KMS-11 (cell line): Measurements from ENCODE around the gene SEPTIN12.

ENCODE experiments used
- H2AFZ ChIP-seq: fragments of 200-600 bp; sonication (generic); 2 replicates; pipeline ENCODE4 v1.6.1; 2016; ENCODE audit warnings: antibody characterized with exemption, mixed run types, low read depth
- H3K27ac ChIP-seq: fragments of 200-600 bp; sonication (generic); 2 replicates; pipeline ENCODE4 v1.6.1; 2016; ENCODE audit warnings: mild to moderate bottlenecking, mixed run types
- H3K27me3 ChIP-seq: fragments of 200-600 bp; sonication (generic); 2 replicates; pipeline ENCODE4 v1.6.1; 2017; ENCODE audit warnings: mild to moderate bottlenecking, low read depth, mixed run types, moderate library complexity; ENCODE audit not compliant: insufficient read depth
- H3K36me3 ChIP-seq: fragments of 200-600 bp; sonication (generic); 2 replicates; pipeline ENCODE4 v1.6.1; 2017; ENCODE audit warnings: mild to moderate bottlenecking, mixed run types; ENCODE audit not compliant: insufficient read depth
- H3K4me1 ChIP-seq: fragments of 200-600 bp; sonication (generic); 2 replicates; pipeline ENCODE4 v1.6.1; 2016; ENCODE audit warnings: mild to moderate bottlenecking, low read depth, mixed run types; ENCODE audit not compliant: poor library complexity, severe bottlenecking
- H3K4me2 ChIP-seq: fragments of 200-600 bp; sonication (generic); 2 replicates; pipeline ENCODE4 v1.7.0; 2016; ENCODE audit warnings: mild to moderate bottlenecking, mixed run types
- H3K4me3 ChIP-seq: fragments of 200-600 bp; sonication (generic); IDR thresholded peaks from 2 replicates; pipeline ENCODE4 v1.6.1; 2017; ENCODE audit warnings: low read depth, low read length, mixed read lengths; ENCODE audit not compliant: insufficient read depth
- H3K79me2 ChIP-seq: fragments of 200-600 bp; sonication (generic); 2 replicates; pipeline ENCODE4 v1.6.1; 2016; ENCODE audit warnings: low read depth, mixed run types; ENCODE audit not compliant: insufficient read depth
- H3K9ac ChIP-seq: fragments of 200-600 bp; sonication (generic); 2 replicates; pipeline ENCODE4 v1.6.1; 2016; ENCODE audit warnings: mild to moderate bottlenecking, mixed run types
- H4K20me1 ChIP-seq: fragments of 200-600 bp; sonication (generic); 2 replicates; pipeline ENCODE4 v1.6.1; 2016; ENCODE audit warnings: mild to moderate bottlenecking, mixed run types; ENCODE audit not compliant: insufficient read depth
- CTCF ChIP-seq: fragments of 200-600 bp; sonication (generic); conservative IDR thresholded peaks from 2 replicates; pipeline ENCODE4 v1.6.1; 2017; ENCODE audit warnings: low read depth, mild to moderate bottlenecking, antibody characterized with exemption, low read length, moderate library complexity, mixed read lengths

The SEPTIN12 gene

GRCh38 chr16:4750896-4751295 is 37.2 kb downstream of the SEPTIN12 start:
- Histone ChIP-seq H3K36me3 (no peaks in the 10 kb centered on the region), H3K79me2 (no peaks in the 10 kb centered on the region), H3K4me3 (no peak overlapping the region), H3K27me3 (no peaks in the 10 kb centered on the region), H3K4me1 (no peaks in the 10 kb centered on the region), H3K4me2 (no peak overlapping the region), H2AFZ (no peak overlapping the region), H3K27ac (no peak overlapping the region), H4K20me1 (no peaks in the 10 kb centered on the region), H3K9ac (no peak overlapping the region)
- TF ChIP-seq CTCF, result no peak

GRCh38 chr16:4749700-4750257 is 38.4 kb downstream of the SEPTIN12 start:
- H3K4me1 ChIP-seq, result no peaks in the 10 kb centered on the region
- TF ChIP-seq CTCF, result no peak
- no peak overlapping the region for H3K4me2 ChIP-seq
- H3K27me3 ChIP-seq, result no peaks in the 10 kb centered on the region
- no peaks in the 10 kb centered on the region for H4K20me1 ChIP-seq
- no peak overlapping the region for H2AFZ ChIP-seq
- no peak overlapping the region for H3K9ac ChIP-seq
- H3K4me3 ChIP-seq, result no peak overlapping the region
- no peaks in the 10 kb centered on the region for H3K36me3 ChIP-seq
- no peaks in the 10 kb centered on the region for H3K79me2 ChIP-seq
- no peak overlapping the region for H3K27ac ChIP-seq

DNA sequence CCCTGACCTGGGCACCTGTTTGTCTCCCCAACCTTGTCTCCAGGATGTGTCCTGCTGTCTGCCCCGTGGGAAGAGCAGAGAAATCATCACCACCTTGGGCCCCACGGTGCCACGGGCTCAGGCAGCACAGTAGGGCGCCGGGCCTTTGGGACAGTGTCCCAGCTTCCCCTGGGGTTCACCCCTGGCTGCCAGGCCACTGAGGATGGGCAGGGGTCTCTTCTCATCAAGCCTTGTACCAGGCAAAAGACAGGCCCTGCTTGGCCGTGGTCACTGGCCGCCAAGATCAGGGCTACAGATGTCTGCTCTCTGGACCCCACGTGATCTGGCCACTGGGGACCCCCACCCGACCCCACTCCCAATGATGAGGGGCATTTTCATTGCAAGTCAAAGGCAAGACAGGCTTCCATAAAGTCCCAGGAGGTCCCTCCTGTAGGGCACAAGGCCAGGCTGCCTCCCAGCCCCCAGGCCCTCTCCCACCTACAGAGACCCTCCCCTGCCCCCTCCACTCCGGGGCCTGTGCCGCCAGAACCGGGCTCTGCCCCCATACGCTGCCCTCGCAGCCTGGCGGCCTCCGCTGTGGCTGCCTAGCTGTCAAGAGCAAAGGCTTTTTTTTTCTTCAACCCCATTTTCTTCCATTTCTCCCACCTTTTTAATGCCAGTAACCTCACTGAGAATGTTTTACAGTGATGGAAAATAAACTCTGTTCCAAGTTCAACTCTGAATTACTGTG is 39.3 kb downstream of the SEPTIN12 start:
- H2AFZ ChIP-seq, result no peak overlapping the region
- no peak overlapping the region for H3K27ac ChIP-seq
- no peaks in the 10 kb centered on the region for H3K27me3 ChIP-seq
- H3K9ac ChIP-seq, result no peak overlapping the region
- H3K79me2 ChIP-seq, result no peaks in the 10 kb centered on the region
- H3K4me1 ChIP-seq, result no peaks in the 10 kb centered on the region
- no peak overlapping the region for H3K4me3 ChIP-seq
- H3K36me3 ChIP-seq, result no peaks in the 10 kb centered on the region
- no peak for TF ChIP-seq CTCF
- H3K4me2 ChIP-seq, result no peak overlapping the region
- H4K20me1 ChIP-seq, result no peaks in the 10 kb centered on the region

DNA sequence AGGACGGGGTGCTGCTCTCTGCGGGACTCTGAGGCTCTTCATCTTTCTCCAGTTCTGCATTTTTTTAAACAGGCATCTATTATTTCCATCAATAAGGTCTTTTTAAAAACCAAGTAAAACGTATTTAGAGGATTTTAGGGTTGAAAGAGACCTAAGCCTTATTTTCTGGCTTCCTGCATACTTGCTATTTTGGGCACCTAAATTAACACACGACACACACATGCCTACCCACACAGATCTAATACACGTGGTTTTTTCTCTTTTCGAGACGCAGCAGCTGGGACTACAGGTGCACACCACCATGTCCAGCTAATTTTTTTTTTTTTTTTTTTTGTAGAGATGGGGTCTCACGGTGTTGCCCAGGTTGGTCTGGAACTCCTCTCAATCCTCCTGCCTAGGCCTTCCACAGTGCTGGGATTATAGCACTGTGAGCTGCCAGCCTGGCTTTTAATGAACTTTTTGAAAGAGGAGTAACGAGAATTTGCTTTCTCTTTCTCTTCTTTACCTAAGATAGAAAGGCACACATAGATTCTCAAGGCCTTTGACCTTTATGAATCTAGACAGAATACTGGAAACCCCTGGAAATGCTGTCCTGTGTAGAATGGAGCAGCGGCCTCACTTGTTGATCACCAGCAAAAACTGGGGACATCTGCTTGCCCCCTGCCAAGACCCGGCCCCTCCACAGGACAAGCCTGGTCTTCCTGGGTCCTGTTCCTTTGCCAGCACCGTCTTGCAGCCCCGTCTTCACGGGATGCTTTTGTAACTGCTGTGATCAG is 40.1 kb downstream of the SEPTIN12 start:
- no peak overlapping the region for H3K4me2 ChIP-seq
- H3K4me3 ChIP-seq, result no peak overlapping the region
- H4K20me1 ChIP-seq, result no peaks in the 10 kb centered on the region
- no peaks in the 10 kb centered on the region for H3K36me3 ChIP-seq
- no peaks in the 10 kb centered on the region for H3K27me3 ChIP-seq
- no peak overlapping the region for H3K27ac ChIP-seq
- no peaks in the 10 kb centered on the region for H3K79me2 ChIP-seq
- H3K9ac ChIP-seq, result no peak overlapping the region
- H3K4me1 ChIP-seq, result no peaks in the 10 kb centered on the region
- no peak overlapping the region for H2AFZ ChIP-seq
- no peak for TF ChIP-seq CTCF
